Sigmoid colon (tissue), 4 donors: Measurements from ENCODE around the gene TRIM37.

Source experiments
- CTCF ChIP-seq, 4 experiments: fragments of 450-650 bp in 3 of 4; fragments of 200-600 bp in 1 of 4; IDR thresholded peaks; one replicate each; pipeline ENCODE4 v1.5.1; 2016 to 2019; ENCODE audit warnings: antibody characterized with exemption in 4 of 4, mild to moderate bottlenecking in 3 of 4, moderate library complexity in 2 of 4
- EP300 ChIP-seq, 4 donors: sonication (generic); formaldehyde crosslinking; IDR thresholded peaks; one replicate each; pipeline ENCODE4 v1.6.1; 2017; ENCODE audit warnings: antibody characterized with exemption in 4 of 4
- POLR2A ChIP-seq, 2 donors: fragments of 450-650 bp; IDR thresholded peaks; one replicate each; pipeline ENCODE4 v1.6.1; 2016; ENCODE audit warnings: antibody characterized with exemption in 2 of 2, mild to moderate bottlenecking in 2 of 2, moderate library complexity in 2 of 2
- POLR2AphosphoS5 ChIP-seq, 4 donors: sonication (generic); formaldehyde crosslinking; IDR thresholded peaks; one replicate each; pipeline ENCODE4 v1.6.1; 2017; ENCODE audit warnings: antibody characterized with exemption in 4 of 4

- TF ChIP-seq CTCF (IDR thresholded peaks at IDR 0.05) (no peak), POLR2A (IDR thresholded peaks at IDR 0.05) (no peak), EP300 (IDR thresholded peaks at IDR 0.05) (no peak), POLR2AphosphoS5 (IDR thresholded peaks at IDR 0.05) (no peak)
These were observed 33.3 kb upstream of the TRIM37 start for GRCh38 chr17:59139939-59140338.
